GM21367 (cell line): Measurements from ENCODE around the gene DNAJC21.

Source experiments
- ATAC-seq: cut with Tn5 transposase; IDR thresholded peaks from one replicate; pipeline ENCODE4 v1.9.1; 2021; ENCODE audit not compliant: unreplicated experiment

The DNAJC21 gene

GRCh38 chr5:34977934-34978613, 48.7 kb downstream of the DNAJC21 start:
- ATAC-seq = peak; percentile 59

- no peak for ATAC-seq
These were observed 49.3 kb downstream of the DNAJC21 start for GRCh38 chr5:34978681-34979080.

GRCh38 chr5:34982823-34983222, 53.5 kb downstream of the DNAJC21 start:
- no peak for ATAC-seq

- ATAC-seq = no peak
These were observed 57.6 kb downstream of the DNAJC21 start for GRCh38 chr5:34986965-34987364.

- ATAC-seq = no peak
These were observed 62.3 kb downstream of the DNAJC21 start for GRCh38 chr5:34991486-34992238.

GRCh38 chr5:34993951-34994350, 64.6 kb downstream of the DNAJC21 start:
- no peak for ATAC-seq

GRCh38 chr5:34996261-34996660, 66.9 kb downstream of the DNAJC21 start:
- no peak for ATAC-seq

- no peak for ATAC-seq
These were observed 68.9 kb downstream of the DNAJC21 start for GRCh38 chr5:34998058-34998789.

GRCh38 chr5:35001842-35002241, 72.5 kb downstream of the DNAJC21 start:
- ATAC-seq = no peak

GRCh38 chr5:35002459-35002858, 73.1 kb downstream of the DNAJC21 start:
- no peak for ATAC-seq

- ATAC-seq = peak; percentile 85
These were observed 73.9 kb downstream of the DNAJC21 start for GRCh38 chr5:35003018-35003957.

- ATAC-seq = no peak
These were observed 74.8 kb downstream of the DNAJC21 start for GRCh38 chr5:35004200-35004599.

- ATAC-seq = no peak
These were observed 75.4 kb downstream of the DNAJC21 start for GRCh38 chr5:35004771-35005170.
